GM18520 (cell line): ENCODE measurements around the gene ABCC3.
"Not testable (repeated sequence)": the region's sequence is repeated elsewhere in the genome, so short reads cannot be mapped to it uniquely, and the experiment has no call there.

Experiments
- ATAC-seq: cut with Tn5 transposase; IDR thresholded peaks from one replicate; pipeline ENCODE4 v1.9.1; 2021; ENCODE audit not compliant: unreplicated experiment

ABCC3 gene

GRCh38 chr17:50663812-50664374 is 29.2 kb downstream of the ABCC3 start:
- ATAC-seq = no peak

- ATAC-seq = no peak
Measured at GRCh38 chr17:50664788-50665458, 30.2 kb downstream of the ABCC3 start.

- ATAC-seq = no peak
Measured at GRCh38 chr17:50665838-50666237, 31.2 kb downstream of the ABCC3 start.

- ATAC-seq = no peak
Measured at GRCh38 chr17:50666316-50666715, 31.6 kb downstream of the ABCC3 start.

- ATAC-seq = no peak
Measured at GRCh38 chr17:50667259-50668024, 32.8 kb downstream of the ABCC3 start.

- no peak for ATAC-seq
Measured at GRCh38 chr17:50668025-50668837, 33.5 kb downstream of the ABCC3 start.

GRCh38 chr17:50668838-50669581 is 34.3 kb downstream of the ABCC3 start:
- ATAC-seq = no peak

GRCh38 chr17:50672071-50672470 is 37.4 kb downstream of the ABCC3 start:
- ATAC-seq = no peak

GRCh38 chr17:50672831-50673551 is 38.3 kb downstream of the ABCC3 start:
- no peak for ATAC-seq

GRCh38 chr17:50675190-50675589 is 40.5 kb downstream of the ABCC3 start:
- no peak for ATAC-seq

GRCh38 chr17:50675627-50676026 is 40.9 kb downstream of the ABCC3 start:
- no peak for ATAC-seq

GRCh38 chr17:50676065-50676975 is 41.6 kb downstream of the ABCC3 start:
- ATAC-seq = no peak

- no peak for ATAC-seq
Measured at GRCh38 chr17:50677851-50678375, 43.2 kb downstream of the ABCC3 start.

- ATAC-seq = no peak
Measured at GRCh38 chr17:50679008-50679544, 44.4 kb downstream of the ABCC3 start.

GRCh38 chr17:50680126-50680525 is 45.4 kb downstream of the ABCC3 start:
- no peak for ATAC-seq

- ATAC-seq = not testable (repeated sequence)
Measured at GRCh38 chr17:50680543-50681262, 46.0 kb downstream of the ABCC3 start.

GRCh38 chr17:50681263-50682200 is 46.9 kb downstream of the ABCC3 start:
- ATAC-seq = no peak
